OCI-LY7 (cell line): ENCODE results near the gene FADD. TPM values are rescaled to one million over a fixed set of nuclear protein-coding genes. Genes with fewer than 3 reads are reported as not detected.

Experiments
- BruUV-seq: library from RNA; stranded (reverse); fragments of 400-500 nt; replicated peaks from 2 replicates; lab custom pipeline; 2021; lab: Mats Ljungman, UMichigan
- CTCF ChIA-PET: fragments of 300-600 bp; sonication (Branson Sonifier 250); formaldehyde crosslinking; loops from one replicate; lab custom pipeline; 2022; ENCODE audit warnings: antibody characterized with exemption; ENCODE audit not compliant: unreplicated experiment; lab: Charles Lee
- POLR2A ChIA-PET: fragments of 300-600 bp; sonication (Branson Sonifier 250); formaldehyde crosslinking; loops from one replicate; lab custom pipeline; 2022; ENCODE audit warnings: antibody characterized with exemption; lab: Charles Lee
- DNase-seq: peaks from one replicate; pipeline ENCODE4 v3.0.0-alpha.2; 2015; ENCODE audit warnings: low spot score
- H2AFZ ChIP-seq: fragments of 200-600 bp; sonication (generic), shearing (Covaris generic); 2 replicates; pipeline ENCODE4 v1.6.1; 2014; ENCODE audit warnings: mild to moderate bottlenecking, antibody characterized with exemption, low read length, moderate library complexity
- H3K27ac ChIP-seq: fragments of 200-600 bp; sonication (generic); 2 replicates; pipeline ENCODE4 v1.5.1; 2014; ENCODE audit warnings: mixed run types, low read depth, mild to moderate bottlenecking, moderate library complexity, low read length, inconsistent platforms; ENCODE audit not compliant: poor library complexity, severe bottlenecking
- H3K36me3 ChIP-seq: fragments of 200-600 bp; sonication (generic); 2 replicates; pipeline ENCODE4 v1.6.1; 2014; ENCODE audit warnings: mild to moderate bottlenecking, antibody characterized with exemption, low read length, moderate library complexity, mixed read lengths; ENCODE audit not compliant: insufficient read depth
- H3K4me1 ChIP-seq: fragments of 200-600 bp; sonication (generic); 2 replicates; pipeline ENCODE4 v1.5.1; 2014; ENCODE audit warnings: mild to moderate bottlenecking, low read length; ENCODE audit not compliant: insufficient read depth, poor library complexity, severe bottlenecking
- H3K4me2 ChIP-seq: fragments of 200-600 bp; sonication (generic); 2 replicates; pipeline ENCODE4 v1.6.1; 2014; ENCODE audit warnings: mild to moderate bottlenecking, low read length
- H3K4me3 ChIP-seq: fragments of 200-600 bp; sonication (generic); 2 replicates; pipeline ENCODE4 v1.5.1; 2014; ENCODE audit warnings: mild to moderate bottlenecking, low read depth, low read length; ENCODE audit not compliant: poor library complexity, severe bottlenecking
- H3K79me2 ChIP-seq: fragments of 200-600 bp; sonication (generic); 2 replicates; pipeline ENCODE4 v1.6.1; 2016; ENCODE audit warnings: low read depth, mild to moderate bottlenecking, low read length, moderate library complexity, mixed read lengths; ENCODE audit not compliant: insufficient read depth
- H3K9me2 ChIP-seq: fragments of 200-600 bp; sonication (generic); 2 replicates; pipeline ENCODE4 v1.6.1; 2016; ENCODE audit warnings: mild to moderate bottlenecking, low read length, mixed read lengths; ENCODE audit not compliant: insufficient read depth
- H3K9me3 ChIP-seq: fragments of 200-600 bp; sonication (generic); 2 replicates; pipeline ENCODE4 v1.6.1; 2014; ENCODE audit warnings: mild to moderate bottlenecking, mixed run types, low read length, mixed read lengths
- H4K20me1 ChIP-seq: fragments of 200-600 bp; sonication (generic); 2 replicates; pipeline ENCODE4 v1.6.1; 2014; ENCODE audit warnings: mild to moderate bottlenecking, antibody characterized with exemption, low read length, moderate library complexity, mixed read lengths; ENCODE audit not compliant: insufficient read depth
- CTCF ChIP-seq: fragments of 200-600 bp; sonication (generic); conservative IDR thresholded peaks from 2 replicates; pipeline ENCODE4 v1.5.1; 2014; ENCODE audit warnings: mild to moderate bottlenecking, antibody characterized with exemption, low read length, moderate library complexity, mixed read lengths
- EZH2phosphoT487 ChIP-seq: fragments of 200-600 bp; sonication (generic); IDR thresholded peaks from 2 replicates; pipeline ENCODE4 v1.6.1; 2018; ENCODE audit warnings: low read depth, borderline replicate concordance, mild to moderate bottlenecking, mixed run types, antibody characterized with exemption, low read length, moderate library complexity, mixed read lengths
- intact Hi-C: fragments of 100-400 bp; cut with micrococcal nuclease; formaldehyde crosslinking; loops from one replicate; pipeline ENCODE4 v1.10.0; 2022; ENCODE audit not compliant: unreplicated experiment
- total RNA-seq, 2 experiments: library from RNA; depleted of rRNA in 1 of 2; stranded (reverse); fragments of >200 nt in 1 of 2; shearing (Covaris generic) in 1 of 2; gene quantifications; 2 replicates each; pipeline ENCODE4 v1.2.3, GENCODE V29; 2014 to 2022

Gene FADD
- total RNA-seq, 2 experiments from 2014 or later, result 32.9 to 34.1 TPM

- no peak for TF ChIP-seq CTCF
- TF ChIP-seq EZH2phosphoT487, result no peak
These were observed 17.6 kb upstream of the FADD start for GRCh38 chr11:70185348-70186055.

GRCh38 chr11:70186420-70186819 lies 16.7 kb upstream of the FADD start:
- Histone ChIP-seq H3K9me2 (no peaks in the 10 kb centered on the region), H3K79me2 (no peaks in the 10 kb centered on the region), H3K4me3 (no peak overlapping the region), H3K9me3 (no peaks in the 10 kb centered on the region), H4K20me1 (no peaks in the 10 kb centered on the region), H3K4me2 (no peak overlapping the region), H3K27ac (no peak overlapping the region), H3K36me3 (no peaks in the 10 kb centered on the region), H2AFZ (no peak overlapping the region), H3K4me1 (no peaks in the 10 kb centered on the region)
- POLR2A ChIA-PET, result no interaction called here
- BruUV-seq, result no TSS peak
- no peak for DNase-seq
- intact Hi-C loops, result no loop called here
- no peak for TF ChIP-seq EZH2phosphoT487
- TF ChIP-seq CTCF, result no peak
- CTCF ChIA-PET, result no interaction called here

More at GRCh38 chr11:70185348-70186055, 17.6 kb upstream of the FADD start:
- no peak for DNase-seq
- Histone ChIP-seq H2AFZ (no peak overlapping the region), H3K9me3 (no peaks in the 10 kb centered on the region), H3K79me2 (no peaks in the 10 kb centered on the region), H3K36me3 (no peaks in the 10 kb centered on the region), H4K20me1 (no peaks in the 10 kb centered on the region), H3K9me2 (no peaks in the 10 kb centered on the region), H3K4me3 (no peak overlapping the region), H3K4me1 (no peaks in the 10 kb centered on the region), H3K27ac (no peak overlapping the region), H3K4me2 (no peak overlapping the region)
- POLR2A ChIA-PET, result no interaction called here
- intact Hi-C loops, result no loop called here
- CTCF ChIA-PET, result no interaction called here
- no TSS peak for BruUV-seq

- Histone ChIP-seq H3K79me2 (no peaks in the 10 kb centered on the region), H4K20me1 (no peaks in the 10 kb centered on the region), H3K36me3 (no peaks in the 10 kb centered on the region), H3K4me1 (no peaks in the 10 kb centered on the region), H3K4me2 (no peak overlapping the region), H3K9me3 (no peaks in the 10 kb centered on the region), H3K4me3 (no peak overlapping the region), H2AFZ (no peak overlapping the region), H3K27ac (no peak overlapping the region), H3K9me2 (no peaks in the 10 kb centered on the region)
- CTCF ChIA-PET, result no interaction called here
- no peak for DNase-seq
- no peak for TF ChIP-seq EZH2phosphoT487
- TF ChIP-seq CTCF, result no peak
- no TSS peak for BruUV-seq
- POLR2A ChIA-PET, result no interaction called here
- intact Hi-C loops, result no loop called here
These were observed 16.2 kb upstream of the FADD start for GRCh38 chr11:70186936-70187335.
